KOPT-K1 (cell line): ENCODE results near the gene KLF16.
A peak's percentile ranks its signal among the peaks of the same experiment; 100 is the strongest.

ENCODE experiments used
- H3K27ac ChIP-seq: fragments of 200-600 bp; sonication (generic); 2 replicates; pipeline ENCODE4 v1.5.1; 2016; ENCODE audit warnings: antibody characterized with exemption, mild to moderate bottlenecking, low read depth, low read length; ENCODE audit not compliant: poor library complexity, severe bottlenecking
- H3K36me3 ChIP-seq: fragments of 200-600 bp; sonication (generic); 2 replicates; pipeline ENCODE4 v1.5.1; 2017; ENCODE audit warnings: antibody characterized with exemption, mild to moderate bottlenecking, low read length, moderate library complexity; ENCODE audit not compliant: insufficient read depth
- H3K9me3 ChIP-seq: fragments of 200-600 bp; sonication (generic); 2 replicates; pipeline ENCODE4 v1.5.1; 2017; ENCODE audit warnings: antibody characterized with exemption, low read length, mild to moderate bottlenecking; ENCODE audit not compliant: insufficient read depth, poor library complexity, severe bottlenecking

Gene KLF16

GRCh38 chr19:1863328-1863637 lies at the start of gene KLF16:
Gene KLF16 (minus strand): TSS chr19:1863579. CDS start chr19:1863497, 82 bp downstream.
- no peaks in the 10 kb centered on the region; the same call in 1 of the 2 replicates for H3K36me3 ChIP-seq
- no peaks in the 10 kb centered on the region for H3K9me3 ChIP-seq
- peak within 1 kb of the TSS; percentile 90 for H3K27ac ChIP-seq

GRCh38 chr19:1912760-1913505 lies 49.6 kb upstream of the KLF16 start:
- no peaks in the 10 kb centered on the region for H3K9me3 ChIP-seq
- H3K27ac ChIP-seq: no peak overlapping the region
- peaks cover 42% of the 10 kb centered on the region for H3K36me3 ChIP-seq

- Histone ChIP-seq H3K27ac (no peak overlapping the region), H3K9me3 (no peaks in the 10 kb centered on the region), H3K36me3 (peaks cover 34% of the 10 kb centered on the region)
Observed at GRCh38 chr19:1911995-1912394, 48.6 kb upstream of the KLF16 start.

- H3K27ac ChIP-seq: no peak overlapping the region
- H3K36me3 ChIP-seq: peaks cover 34% of the 10 kb centered on the region
- no peaks in the 10 kb centered on the region for H3K9me3 ChIP-seq
Observed at GRCh38 chr19:1911098-1911497, 47.7 kb upstream of the KLF16 start.

- H3K27ac ChIP-seq: no peak overlapping the region
- H3K9me3 ChIP-seq: no peaks in the 10 kb centered on the region
- peaks cover 32% of the 10 kb centered on the region for H3K36me3 ChIP-seq
Observed at GRCh38 chr19:1910177-1910576, 46.8 kb upstream of the KLF16 start.

GRCh38 chr19:1909761-1910080 lies 46.3 kb upstream of the KLF16 start:
- H3K27ac ChIP-seq: no peak overlapping the region

GRCh38 chr19:1908364-1908678 lies 44.9 kb upstream of the KLF16 start:
- H3K36me3 ChIP-seq: peaks cover 14% of the 10 kb centered on the region; the same call in 1 of the 2 replicates

More at GRCh38 chr19:1909761-1910080, 46.3 kb upstream of the KLF16 start:
- H3K36me3 ChIP-seq: peaks cover 27% of the 10 kb centered on the region
- no peaks in the 10 kb centered on the region for H3K9me3 ChIP-seq

GRCh38 chr19:1907563-1908363 lies 44.4 kb upstream of the KLF16 start:
- Histone ChIP-seq H3K36me3 (peaks cover 8% of the 10 kb centered on the region; the same call in 1 of the 2 replicates), H3K27ac (no peak overlapping the region), H3K9me3 (no peaks in the 10 kb centered on the region)

More at GRCh38 chr19:1908364-1908678, 44.9 kb upstream of the KLF16 start:
- Histone ChIP-seq H3K27ac (no peak overlapping the region), H3K9me3 (no peaks in the 10 kb centered on the region)

GRCh38 chr19:1906985-1907562 lies 43.7 kb upstream of the KLF16 start:
- Histone ChIP-seq H3K9me3 (no peaks in the 10 kb centered on the region), H3K36me3 (0 out of 2 replicates have a peak, but pooled peaks cover 1% of the 10 kb centered on the region), H3K27ac (no peak overlapping the region)

- no peaks in the 10 kb centered on the region for H3K36me3 ChIP-seq
- H3K27ac ChIP-seq: peak overlapping the region; percentile 66
- H3K9me3 ChIP-seq: no peaks in the 10 kb centered on the region
Observed at GRCh38 chr19:1905863-1906375, 42.5 kb upstream of the KLF16 start.

GRCh38 chr19:1905110-1905862 lies 41.9 kb upstream of the KLF16 start, which contains the start of the genes ADAT3 and SCAMP4:
Gene ADAT3 (plus strand): TSS chr19:1905399. CDS start chr19:1912048, 6,649 bp downstream.
Gene SCAMP4 (plus strand): TSS chr19:1905399. CDS start chr19:1915020, 9,621 bp downstream.
- Histone ChIP-seq H3K9me3 (no peaks in the 10 kb centered on the region), H3K27ac (peak within 1 kb of the TSS; percentile 66), H3K36me3 (no peaks in the 10 kb centered on the region)

- H3K27ac ChIP-seq: peak overlapping the region; percentile 66
- H3K36me3 ChIP-seq: no peaks in the 10 kb centered on the region
- H3K9me3 ChIP-seq: no peaks in the 10 kb centered on the region
Observed at GRCh38 chr19:1904860-1905109, 41.4 kb upstream of the KLF16 start.

- no peak overlapping the region for H3K27ac ChIP-seq
- no peaks in the 10 kb centered on the region for H3K36me3 ChIP-seq
- H3K9me3 ChIP-seq: no peaks in the 10 kb centered on the region
Observed at GRCh38 chr19:1902923-1903322, 39.5 kb upstream of the KLF16 start.

GRCh38 chr19:1901940-1902404 lies 38.6 kb upstream of the KLF16 start:
- H3K9me3 ChIP-seq: no peaks in the 10 kb centered on the region
- no peaks in the 10 kb centered on the region for H3K36me3 ChIP-seq
- H3K27ac ChIP-seq: no peak overlapping the region

GRCh38 chr19:1896508-1896907 lies 33.1 kb upstream of the KLF16 start:
- Histone ChIP-seq H3K27ac (no peak overlapping the region), H3K9me3 (no peaks in the 10 kb centered on the region), H3K36me3 (no peaks in the 10 kb centered on the region)
